ENCODE measurements around the gene WWOX.

GRCh38 chr16:78294538-78295225, 195.2 kb downstream of the WWOX start:
- TF ChIP-seq CTCF (IDR thresholded peaks at IDR 0.05) (no peak), POLR2A (IDR thresholded peaks at IDR 0.05) (no peak), POLR2AphosphoS5 (IDR thresholded peaks at IDR 0.05) (no peak)
